Measurements from ENCODE around the gene FAH.

The FAH gene

GRCh38 chr15:80152896-80153876 is at the start of gene FAH:
Gene FAH (plus strand): TSS chr15:80152999. CDS start chr15:80153055, 56 bp downstream.
- H3K4me3 ChIP-seq (ENCODE audit: low read length in 2 of 2) = peak within 1 kb of the TSS; percentile 72 to 86
- no peaks in the 10 kb centered on the region for H3K9me3 ChIP-seq (ENCODE audit: control insufficient read depth in 2 of 2, low read length in 2 of 2)
- peak within 1 kb of the TSS; percentile 54 to 71 for H3K9ac ChIP-seq (ENCODE audit: low read length in 2 of 2)
- peak within 1 kb of the TSS; percentile 62 for H3K27ac ChIP-seq (ENCODE audit: low read length)
- H3K27me3 ChIP-seq (ENCODE audit: control insufficient read depth in 1 of 2, insufficient read depth in 2 of 2, low read length in 2 of 2) = no peaks in the 10 kb centered on the region
- H3K4me1 ChIP-seq (ENCODE audit: control insufficient read depth, insufficient read depth, low read length) = peaks cover 12% of the 10 kb centered on the region
- H3K36me3 ChIP-seq (ENCODE audit: control insufficient read depth in 2 of 2, insufficient read depth in 2 of 2, low read length in 2 of 2) = peaks cover 0 to 3% of the 10 kb centered on the region in 2 donors

- Histone ChIP-seq H3K36me3 (ENCODE audit: control insufficient read depth in 2 of 2, insufficient read depth in 2 of 2, low read length in 2 of 2) (no peaks in the 10 kb centered on the region), H3K27ac (ENCODE audit: low read length) (no peak overlapping the region), H3K9me3 (ENCODE audit: control insufficient read depth in 2 of 2, low read length in 2 of 2) (no peaks in the 10 kb centered on the region)
Measured at GRCh38 chr15:80105193-80105592, 47.6 kb upstream of the FAH start.

GRCh38 chr15:80105595-80105994 is 47.2 kb upstream of the FAH start:
- H3K9ac ChIP-seq (ENCODE audit: low read length in 2 of 2) = no peak overlapping the region
- no peaks in the 10 kb centered on the region for H3K9me3 ChIP-seq (ENCODE audit: control insufficient read depth in 2 of 2, low read length in 2 of 2)
- no peak overlapping the region for H3K4me3 ChIP-seq (ENCODE audit: low read length in 2 of 2)
- H3K4me1 ChIP-seq (ENCODE audit: control insufficient read depth, insufficient read depth, low read length) = no peaks in the 10 kb centered on the region
- no peaks in the 10 kb centered on the region for H3K27me3 ChIP-seq (ENCODE audit: control insufficient read depth in 1 of 2, insufficient read depth in 2 of 2, low read length in 2 of 2)
- H3K27ac ChIP-seq (ENCODE audit: low read length) = no peak overlapping the region
- no peaks in the 10 kb centered on the region for H3K36me3 ChIP-seq (ENCODE audit: control insufficient read depth in 2 of 2, insufficient read depth in 2 of 2, low read length in 2 of 2)

More at GRCh38 chr15:80105193-80105592, 47.6 kb upstream of the FAH start:
- no peak overlapping the region for H3K4me3 ChIP-seq (ENCODE audit: low read length in 2 of 2)
- no peak overlapping the region for H3K9ac ChIP-seq (ENCODE audit: low read length in 2 of 2)
- H3K27me3 ChIP-seq (ENCODE audit: control insufficient read depth in 1 of 2, insufficient read depth in 2 of 2, low read length in 2 of 2) = no peaks in the 10 kb centered on the region
- H3K4me1 ChIP-seq (ENCODE audit: control insufficient read depth, insufficient read depth, low read length) = no peaks in the 10 kb centered on the region

GRCh38 chr15:80106051-80106450 is 46.7 kb upstream of the FAH start:
- no peaks in the 10 kb centered on the region for H3K9me3 ChIP-seq (ENCODE audit: control insufficient read depth in 2 of 2, low read length in 2 of 2)
- no peaks in the 10 kb centered on the region for H3K36me3 ChIP-seq (ENCODE audit: control insufficient read depth in 2 of 2, insufficient read depth in 2 of 2, low read length in 2 of 2)
- no peaks in the 10 kb centered on the region for H3K4me1 ChIP-seq (ENCODE audit: control insufficient read depth, insufficient read depth, low read length)
- no peak overlapping the region for H3K4me3 ChIP-seq (ENCODE audit: low read length in 2 of 2)
- H3K9ac ChIP-seq (ENCODE audit: low read length in 2 of 2) = no peak overlapping the region
- no peak overlapping the region for H3K27ac ChIP-seq (ENCODE audit: low read length)
- H3K27me3 ChIP-seq (ENCODE audit: control insufficient read depth in 1 of 2, insufficient read depth in 2 of 2, low read length in 2 of 2) = no peaks in the 10 kb centered on the region

- no peaks in the 10 kb centered on the region for H3K9me3 ChIP-seq (ENCODE audit: control insufficient read depth in 2 of 2, low read length in 2 of 2)
- no peak overlapping the region for H3K4me3 ChIP-seq (ENCODE audit: low read length in 2 of 2)
- no peaks in the 10 kb centered on the region for H3K36me3 ChIP-seq (ENCODE audit: control insufficient read depth in 2 of 2, insufficient read depth in 2 of 2, low read length in 2 of 2)
- H3K4me1 ChIP-seq (ENCODE audit: control insufficient read depth, insufficient read depth, low read length) = no peaks in the 10 kb centered on the region
- no peak overlapping the region for H3K27ac ChIP-seq (ENCODE audit: low read length)
- H3K9ac ChIP-seq (ENCODE audit: low read length in 2 of 2) = no peak overlapping the region
- H3K27me3 ChIP-seq (ENCODE audit: control insufficient read depth in 1 of 2, insufficient read depth in 2 of 2, low read length in 2 of 2) = no peaks in the 10 kb centered on the region
Measured at GRCh38 chr15:80107204-80107603, 45.6 kb upstream of the FAH start.

- Histone ChIP-seq H3K27me3 (ENCODE audit: control insufficient read depth in 1 of 2, insufficient read depth in 2 of 2, low read length in 2 of 2) (no peaks in the 10 kb centered on the region), H3K4me3 (ENCODE audit: low read length in 2 of 2) (no peak overlapping the region), H3K9me3 (ENCODE audit: control insufficient read depth in 2 of 2, low read length in 2 of 2) (no peaks in the 10 kb centered on the region), H3K4me1 (ENCODE audit: control insufficient read depth, insufficient read depth, low read length) (no peaks in the 10 kb centered on the region), H3K36me3 (ENCODE audit: control insufficient read depth in 2 of 2, insufficient read depth in 2 of 2, low read length in 2 of 2) (no peaks in the 10 kb centered on the region), H3K27ac (ENCODE audit: low read length) (no peak overlapping the region), H3K9ac (ENCODE audit: low read length in 2 of 2) (no peak overlapping the region)
Measured at GRCh38 chr15:80107774-80108173, 45.0 kb upstream of the FAH start.

- H3K27ac ChIP-seq (ENCODE audit: low read length) = no peak overlapping the region
- no peaks in the 10 kb centered on the region for H3K36me3 ChIP-seq (ENCODE audit: control insufficient read depth in 2 of 2, insufficient read depth in 2 of 2, low read length in 2 of 2)
- no peak overlapping the region for H3K9ac ChIP-seq (ENCODE audit: low read length in 2 of 2)
- H3K4me1 ChIP-seq (ENCODE audit: control insufficient read depth, insufficient read depth, low read length) = no peaks in the 10 kb centered on the region
- no peaks in the 10 kb centered on the region for H3K27me3 ChIP-seq (ENCODE audit: control insufficient read depth in 1 of 2, insufficient read depth in 2 of 2, low read length in 2 of 2)
- H3K9me3 ChIP-seq (ENCODE audit: control insufficient read depth in 2 of 2, low read length in 2 of 2) = no peaks in the 10 kb centered on the region
- H3K4me3 ChIP-seq (ENCODE audit: low read length in 2 of 2) = no peak overlapping the region
Measured at GRCh38 chr15:80109388-80109787, 43.4 kb upstream of the FAH start.

- H3K36me3 ChIP-seq (ENCODE audit: control insufficient read depth in 2 of 2, insufficient read depth in 2 of 2, low read length in 2 of 2) = no peaks in the 10 kb centered on the region
- no peak overlapping the region for H3K27ac ChIP-seq (ENCODE audit: low read length)
- H3K4me1 ChIP-seq (ENCODE audit: control insufficient read depth, insufficient read depth, low read length) = no peaks in the 10 kb centered on the region
Measured at GRCh38 chr15:80110920-80111319, 41.9 kb upstream of the FAH start.

GRCh38 chr15:80114114-80114513 is 38.7 kb upstream of the FAH start:
- no peaks in the 10 kb centered on the region for H3K4me1 ChIP-seq (ENCODE audit: control insufficient read depth, insufficient read depth, low read length)
- H3K9me3 ChIP-seq (ENCODE audit: control insufficient read depth in 2 of 2, low read length in 2 of 2) = no peaks in the 10 kb centered on the region
- no peak overlapping the region for H3K9ac ChIP-seq (ENCODE audit: low read length in 2 of 2)
- no peaks in the 10 kb centered on the region for H3K36me3 ChIP-seq (ENCODE audit: control insufficient read depth in 2 of 2, insufficient read depth in 2 of 2, low read length in 2 of 2)
- no peaks in the 10 kb centered on the region for H3K27me3 ChIP-seq (ENCODE audit: control insufficient read depth in 1 of 2, insufficient read depth in 2 of 2, low read length in 2 of 2)
- H3K4me3 ChIP-seq (ENCODE audit: low read length in 2 of 2) = no peak overlapping the region
- H3K27ac ChIP-seq (ENCODE audit: low read length) = no peak overlapping the region

More at GRCh38 chr15:80110920-80111319, 41.9 kb upstream of the FAH start:
- no peak overlapping the region for H3K9ac ChIP-seq (ENCODE audit: low read length in 2 of 2)
- no peaks in the 10 kb centered on the region for H3K27me3 ChIP-seq (ENCODE audit: control insufficient read depth in 1 of 2, insufficient read depth in 2 of 2, low read length in 2 of 2)
- H3K9me3 ChIP-seq (ENCODE audit: control insufficient read depth in 2 of 2, low read length in 2 of 2) = no peaks in the 10 kb centered on the region
- H3K4me3 ChIP-seq (ENCODE audit: low read length in 2 of 2) = no peak overlapping the region

GRCh38 chr15:80115021-80115420 is 37.8 kb upstream of the FAH start:
- no peaks in the 10 kb centered on the region for H3K4me1 ChIP-seq (ENCODE audit: control insufficient read depth, insufficient read depth, low read length)
- H3K4me3 ChIP-seq (ENCODE audit: low read length in 2 of 2) = no peak overlapping the region
- no peak overlapping the region for H3K27ac ChIP-seq (ENCODE audit: low read length)
- H3K27me3 ChIP-seq (ENCODE audit: control insufficient read depth in 1 of 2, insufficient read depth in 2 of 2, low read length in 2 of 2) = no peaks in the 10 kb centered on the region
- H3K9me3 ChIP-seq (ENCODE audit: control insufficient read depth in 2 of 2, low read length in 2 of 2) = no peaks in the 10 kb centered on the region
- H3K36me3 ChIP-seq (ENCODE audit: control insufficient read depth in 2 of 2, insufficient read depth in 2 of 2, low read length in 2 of 2) = no peaks in the 10 kb centered on the region
- H3K9ac ChIP-seq (ENCODE audit: low read length in 2 of 2) = no peak overlapping the region

- H3K9ac ChIP-seq (ENCODE audit: low read length in 2 of 2) = no peak overlapping the region
- no peak overlapping the region for H3K27ac ChIP-seq (ENCODE audit: low read length)
- peaks cover 5 to 6% of the 10 kb centered on the region in 2 donors for H3K36me3 ChIP-seq (ENCODE audit: control insufficient read depth in 2 of 2, insufficient read depth in 2 of 2, low read length in 2 of 2)
- no peak overlapping the region for H3K4me3 ChIP-seq (ENCODE audit: low read length in 2 of 2)
- H3K27me3 ChIP-seq (ENCODE audit: control insufficient read depth in 1 of 2, insufficient read depth in 2 of 2, low read length in 2 of 2) = no peaks in the 10 kb centered on the region
- H3K9me3 ChIP-seq (ENCODE audit: control insufficient read depth in 2 of 2, low read length in 2 of 2) = no peaks in the 10 kb centered on the region
- no peaks in the 10 kb centered on the region for H3K4me1 ChIP-seq (ENCODE audit: control insufficient read depth, insufficient read depth, low read length)
Measured at GRCh38 chr15:80118956-80119355, 33.8 kb upstream of the FAH start.

Measured in stomach smooth muscle (tissue), 2 donors.